AG09309 (cell line): ENCODE measurements around the gene OR4D1.

ENCODE experiments used
- DNase-seq: peaks from one replicate; pipeline ENCODE4 v3.0.0-alpha.2; 2010; ENCODE audit warnings: low read depth
- H3K4me3 ChIP-seq: 2 replicates; pipeline ENCODE4 v1.5.1; 2011; ENCODE audit warnings: mild to moderate bottlenecking, low read depth, low read length, moderate library complexity; ENCODE audit not compliant: control insufficient read depth
- CTCF ChIP-seq: IDR thresholded peaks from 2 replicates; pipeline ENCODE4 v1.5.1; 2011; ENCODE audit warnings: mild to moderate bottlenecking, low read depth, low read length, inconsistent platforms; ENCODE audit not compliant: insufficient read depth, control insufficient read depth; ENCODE audit errors: missing control alignments

Gene OR4D1

GRCh38 chr17:58166682-58167081 is 18.5 kb downstream of the OR4D1 start, which contains the start of gene OR4D2:
Gene OR4D2, plus strand, starts transcription at chr17:58166982. Its CDS starts 2,674 bp downstream, at chr17:58169656.
- H3K4me3 ChIP-seq = no peak within 1 kb of the TSS
- DNase-seq = no peak
- TF ChIP-seq CTCF = no peak

- DNase-seq = no peak
- no peak for TF ChIP-seq CTCF
- H3K4me3 ChIP-seq = no peak overlapping the region
These were observed 22.4 kb downstream of the OR4D1 start for GRCh38 chr17:58170622-58171021.

GRCh38 chr17:58172369-58173071 is 24.3 kb downstream of the OR4D1 start:
- no peak for DNase-seq
- H3K4me3 ChIP-seq = no peak overlapping the region
- peak; percentile 9 for TF ChIP-seq CTCF

GRCh38 chr17:58174871-58175270 is 26.7 kb downstream of the OR4D1 start:
- DNase-seq = no peak
- H3K4me3 ChIP-seq = no peak overlapping the region
- TF ChIP-seq CTCF = no peak

GRCh38 chr17:58176200-58176599 is 28.0 kb downstream of the OR4D1 start:
- H3K4me3 ChIP-seq = no peak overlapping the region
- DNase-seq = no peak
- no peak for TF ChIP-seq CTCF

GRCh38 chr17:58181796-58182195 is 33.6 kb downstream of the OR4D1 start:
- H3K4me3 ChIP-seq = no peak overlapping the region
- no peak for DNase-seq
- no peak for TF ChIP-seq CTCF

- TF ChIP-seq CTCF = no peak
- H3K4me3 ChIP-seq = no peak overlapping the region
- no peak for DNase-seq
These were observed 35.3 kb downstream of the OR4D1 start for GRCh38 chr17:58183514-58183913.
